Gastrocnemius medialis (tissue), 4 donors: Measurements from ENCODE around the gene KIF26B. TPM values are rescaled to one million over a fixed set of nuclear protein-coding genes. Genes with fewer than 3 reads are reported as not detected.

ENCODE experiments used
- ATAC-seq, 2 donors: fragments of 150-250 bp; one replicate each; pipeline ENCODE4 v1.9.1; 2016
- DNase-seq, 2 donors: peaks; one replicate each; pipeline ENCODE4 v3.0.0-alpha.2; 2019
- H3K27ac ChIP-seq, 4 donors: fragments of 200-600 bp; sonication (generic); 1 replicate in 1 of 4; 2 replicates in 3 of 4; pipeline ENCODE4 v1.5.1; 2016 to 2018; ENCODE audit warnings: mild to moderate bottlenecking in 2 of 4, moderate library complexity in 1 of 4
- H3K27me3 ChIP-seq, 3 donors: fragments of 200-600 bp; sonication (generic) in 2 of 3; 1 replicate in 1 of 3; 2 replicates in 2 of 3; pipeline versions ENCODE4 v1.5.1 to v1.6.0; 2016 to 2019; ENCODE audit warnings: mild to moderate bottlenecking in 1 of 3, moderate library complexity in 1 of 3
- H3K36me3 ChIP-seq, 2 donors: fragments of 200-600 bp; sonication (generic) in 1 of 2; one replicate each; pipeline ENCODE4 v1.5.1; 2017 to 2018
- H3K4me1 ChIP-seq, 2 donors: fragments of 200-600 bp; sonication (generic) in 1 of 2; one replicate each; pipeline ENCODE4 v1.5.1; 2016 to 2017; ENCODE audit warnings: mild to moderate bottlenecking in 2 of 2
- H3K4me3 ChIP-seq, 4 donors: fragments of 200-600 bp; sonication (generic) in 3 of 4; 1 replicate in 1 of 4; 2 replicates in 3 of 4; pipeline ENCODE4 v1.5.1; 2016 to 2019; ENCODE audit warnings: mild to moderate bottlenecking in 2 of 4
- H3K9me3 ChIP-seq, 3 donors: fragments of 200-600 bp; sonication (generic) in 2 of 3; 1 replicate in 1 of 3; 2 replicates in 2 of 3; pipeline ENCODE4 v1.5.1; 2016 to 2019
- POLR2A ChIP-seq, 2 donors: fragments of 450-650 bp; IDR thresholded peaks; one replicate each; pipeline ENCODE4 v1.6.1; 2017; ENCODE audit warnings: antibody characterized with exemption in 2 of 2, mild to moderate bottlenecking in 2 of 2, moderate library complexity in 2 of 2
- in situ Hi-C, 4 donors: fragments of 200-750 bp; cut with MboI; loops; one replicate each; pipeline versions ENCODE4 v1.15.0 to v1.8.0; 2017; ENCODE audit warnings: low sequenced_read_pairs in 4 of 4
- intact Hi-C: fragments of 100-400 bp; cut with DNase I; formaldehyde crosslinking; loops from one replicate; pipeline ENCODE4 v1.15.1; 2023; ENCODE audit warnings: low total_unique reads
- total RNA-seq, 4 donors: library from RNA; depleted of rRNA; stranded (reverse); fragments of >200 nt; gene quantifications; one replicate each; pipeline versions ENCODE4 v1.1.0 to v1.2.3, GENCODE V29; 2016
- TF ChIP-seq, protein P1 (sequence below), 5 experiments: fragments of 450-650 bp in 3 of 5; fragments of 200-600 bp in 2 of 5; sonication (generic) in 2 of 5; IDR thresholded peaks in 4 of 5; conservative IDR thresholded peaks in 1 of 5; 1 replicate in 4 of 5; 2 replicates in 1 of 5; pipeline ENCODE4 v1.5.1; 2016 to 2019; ENCODE audit warnings: antibody characterized with exemption in 5 of 5, mild to moderate bottlenecking in 3 of 5, moderate library complexity in 3 of 5

Gene KIF26B
- total RNA-seq, 4 donors from 2014 or later: 0.02 to 0.20 (median 0.10) TPM; not detected in 1

DNA sequence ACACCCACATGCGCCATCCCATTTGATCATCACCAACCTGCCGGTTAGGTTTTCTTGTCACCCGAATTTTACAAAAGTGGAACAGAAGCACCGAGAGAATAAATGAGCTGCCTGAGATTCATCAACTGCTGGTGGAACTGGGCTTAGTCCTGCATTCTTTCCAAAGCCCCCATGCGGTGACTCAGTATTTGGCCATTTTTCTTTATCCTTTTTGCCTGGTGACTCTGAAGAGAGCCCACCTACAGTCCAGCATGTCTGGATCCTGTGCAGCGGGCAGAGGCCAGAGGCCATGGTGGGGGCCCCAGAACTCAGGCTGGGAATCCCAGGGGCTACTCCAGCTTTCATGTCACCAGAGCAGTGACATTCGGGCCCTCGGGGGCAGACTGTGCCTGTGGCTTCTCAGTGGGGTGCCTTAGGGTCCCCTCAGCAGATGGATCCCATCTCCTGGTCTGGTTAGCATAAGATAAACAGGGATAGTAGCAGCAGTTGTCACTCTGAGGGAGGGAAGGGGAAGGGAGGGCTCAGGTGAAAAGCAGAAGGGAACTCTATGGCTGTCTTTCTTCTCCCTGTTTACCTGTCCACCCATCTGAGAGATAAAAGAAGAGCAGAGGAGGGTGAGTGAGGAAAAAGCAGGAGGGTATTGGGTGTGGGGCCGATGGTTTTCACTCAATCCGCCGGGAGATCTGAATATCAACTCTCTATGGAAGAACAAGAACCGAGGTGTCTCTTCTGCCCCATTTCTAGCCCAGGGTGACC, 63.2 kb downstream of the KIF26B start:
- no peak for TF ChIP-seq POLR2A (IDR thresholded peaks at IDR 0.05)
- TF ChIP-seq, protein P1, sequence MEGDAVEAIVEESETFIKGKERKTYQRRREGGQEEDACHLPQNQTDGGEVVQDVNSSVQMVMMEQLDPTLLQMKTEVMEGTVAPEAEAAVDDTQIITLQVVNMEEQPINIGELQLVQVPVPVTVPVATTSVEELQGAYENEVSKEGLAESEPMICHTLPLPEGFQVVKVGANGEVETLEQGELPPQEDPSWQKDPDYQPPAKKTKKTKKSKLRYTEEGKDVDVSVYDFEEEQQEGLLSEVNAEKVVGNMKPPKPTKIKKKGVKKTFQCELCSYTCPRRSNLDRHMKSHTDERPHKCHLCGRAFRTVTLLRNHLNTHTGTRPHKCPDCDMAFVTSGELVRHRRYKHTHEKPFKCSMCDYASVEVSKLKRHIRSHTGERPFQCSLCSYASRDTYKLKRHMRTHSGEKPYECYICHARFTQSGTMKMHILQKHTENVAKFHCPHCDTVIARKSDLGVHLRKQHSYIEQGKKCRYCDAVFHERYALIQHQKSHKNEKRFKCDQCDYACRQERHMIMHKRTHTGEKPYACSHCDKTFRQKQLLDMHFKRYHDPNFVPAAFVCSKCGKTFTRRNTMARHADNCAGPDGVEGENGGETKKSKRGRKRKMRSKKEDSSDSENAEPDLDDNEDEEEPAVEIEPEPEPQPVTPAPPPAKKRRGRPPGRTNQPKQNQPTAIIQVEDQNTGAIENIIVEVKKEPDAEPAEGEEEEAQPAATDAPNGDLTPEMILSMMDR (IDR thresholded peaks at IDR 0.05 in 4 of 5, conservative IDR thresholded peaks at IDR 0.05 in 1 of 5): no peak
- in situ Hi-C loops (no loop called here), intact Hi-C loops (no loop called here)
- no peak overlapping the region for H3K27ac ChIP-seq
- H3K9me3 ChIP-seq: no peaks in the 10 kb centered on the region
- no peak overlapping the region for H3K4me3 ChIP-seq
- DNase-seq (no peak), ATAC-seq (no peak)
- H3K27me3 ChIP-seq: no peaks in the 10 kb centered on the region
- no peaks in the 10 kb centered on the region for H3K4me1 ChIP-seq
- H3K36me3 ChIP-seq: no peaks in the 10 kb centered on the region

DNA sequence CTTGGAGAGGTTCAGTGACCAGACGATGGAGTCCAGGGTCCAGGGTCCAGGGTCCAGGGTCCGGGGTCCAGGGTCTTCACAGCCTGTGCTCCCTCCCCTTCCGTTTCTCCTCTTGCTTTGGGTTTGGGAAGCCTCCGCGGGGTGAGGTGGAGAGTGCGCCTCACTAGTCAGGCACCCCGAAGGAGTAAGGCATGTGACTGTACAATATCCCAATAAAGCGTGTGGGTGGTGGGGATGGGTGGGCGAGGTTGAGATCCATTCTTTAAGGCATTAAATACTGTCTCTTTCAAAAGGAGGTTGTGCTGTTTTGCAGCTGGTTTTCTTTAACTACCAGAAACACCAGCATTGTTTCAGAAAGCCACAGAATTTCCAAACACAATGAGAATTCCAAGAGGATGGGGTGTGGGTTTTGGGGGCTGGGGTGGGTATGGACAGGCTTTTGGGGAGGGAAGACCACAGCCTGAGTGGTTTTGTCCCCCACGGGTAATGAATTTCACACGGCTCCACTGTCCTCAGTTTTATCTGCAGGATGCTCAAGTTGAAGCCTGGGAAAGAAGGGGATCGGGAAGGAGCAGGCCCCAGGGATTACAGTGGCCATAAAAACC, 65.7 kb downstream of the KIF26B start:
- Histone ChIP-seq H3K4me1 (no peaks in the 10 kb centered on the region), H3K36me3 (no peaks in the 10 kb centered on the region), H3K9me3 (no peaks in the 10 kb centered on the region), H3K4me3 (no peak overlapping the region), H3K27me3 (no peaks in the 10 kb centered on the region), H3K27ac (no peak overlapping the region)
- in situ Hi-C loops (no loop called here), intact Hi-C loops (no loop called here)
- DNase-seq (no peak), ATAC-seq (no peak)
- TF ChIP-seq POLR2A (IDR thresholded peaks at IDR 0.05): no peak
- TF ChIP-seq, protein P1 (IDR thresholded peaks at IDR 0.05 in 4 of 5, conservative IDR thresholded peaks at IDR 0.05 in 1 of 5): no peak

DNA sequence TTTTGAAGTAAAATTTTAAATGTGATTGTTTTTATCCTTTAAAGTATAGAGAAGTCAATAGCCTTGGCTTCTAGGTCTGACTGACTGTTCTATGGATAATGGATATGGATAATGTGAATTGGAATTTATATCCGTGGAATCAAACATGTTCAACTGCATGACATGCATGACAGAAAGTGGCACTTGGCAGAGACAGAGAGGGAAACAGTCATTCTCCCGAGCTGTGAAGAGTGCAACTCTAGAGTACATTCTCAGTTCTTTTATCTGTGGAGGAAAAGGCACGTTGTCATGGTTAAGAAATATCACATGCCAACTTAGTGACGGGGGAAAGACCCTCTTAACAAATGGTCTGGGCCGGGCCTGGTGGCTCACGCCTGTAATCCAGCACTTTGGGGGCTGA, 67.0 kb downstream of the KIF26B start:
- Histone ChIP-seq H3K9me3 (no peaks in the 10 kb centered on the region), H3K36me3 (no peaks in the 10 kb centered on the region), H3K4me1 (no peaks in the 10 kb centered on the region), H3K27ac (no peak overlapping the region), H3K27me3 (no peaks in the 10 kb centered on the region), H3K4me3 (no peak overlapping the region)
- ATAC-seq (no peak), DNase-seq (no peak)
- intact Hi-C loops: no loop called here
- TF ChIP-seq, protein P1 (IDR thresholded peaks at IDR 0.05 in 4 of 5, conservative IDR thresholded peaks at IDR 0.05 in 1 of 5): no peak
- TF ChIP-seq POLR2A (IDR thresholded peaks at IDR 0.05): no peak
- in situ Hi-C loops: no loop called here

DNA sequence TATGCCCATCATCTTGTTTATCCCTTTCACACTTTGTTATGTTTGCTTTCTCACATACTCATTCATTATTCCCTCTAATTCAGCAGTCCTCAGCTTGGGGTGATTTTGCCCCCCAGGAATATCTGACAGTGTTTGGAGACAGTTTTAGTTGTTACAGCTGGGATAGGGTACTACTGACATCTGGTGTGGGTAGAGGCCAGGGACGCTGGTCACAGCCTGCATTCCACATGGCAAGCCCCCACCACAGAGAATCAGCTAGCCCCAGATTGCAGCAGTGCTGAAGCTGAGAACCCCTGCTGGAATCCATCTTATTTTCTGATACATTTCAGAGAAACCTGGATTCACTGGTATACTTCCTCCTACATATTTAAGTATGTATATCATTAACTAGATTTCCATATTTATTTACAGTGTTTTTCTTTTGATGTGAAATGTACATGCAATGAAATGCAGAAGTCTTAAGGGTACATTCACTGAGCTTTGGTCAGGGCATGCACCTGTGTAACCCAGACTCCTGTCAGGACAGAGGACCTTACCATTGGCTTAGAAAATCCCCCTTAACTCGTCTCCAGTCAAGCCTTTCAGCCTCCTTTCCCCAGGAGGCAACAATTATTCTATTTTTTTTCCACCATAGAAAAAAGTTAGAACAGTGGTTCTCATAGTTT, 68.3 kb downstream of the KIF26B start:
- in situ Hi-C loops: no loop called here

More for the DNA sequence above, 68.3 kb downstream of the KIF26B start:
- H3K4me1 ChIP-seq: no peaks in the 10 kb centered on the region
- no peak overlapping the region for H3K4me3 ChIP-seq
- intact Hi-C loops: no loop called here
- ATAC-seq (no peak), DNase-seq (no peak)
- no peaks in the 10 kb centered on the region for H3K36me3 ChIP-seq
- H3K9me3 ChIP-seq: no peaks in the 10 kb centered on the region
- H3K27ac ChIP-seq: no peak overlapping the region
- TF ChIP-seq, protein P1 (IDR thresholded peaks at IDR 0.05 in 4 of 5, conservative IDR thresholded peaks at IDR 0.05 in 1 of 5): no peak
- TF ChIP-seq POLR2A (IDR thresholded peaks at IDR 0.05): no peak
- H3K27me3 ChIP-seq: no peaks in the 10 kb centered on the region
